Transverse colon (tissue), 4 donors: ENCODE measurements around the gene HOXB5.
A peak's percentile ranks its signal among the peaks of the same experiment; 100 is the strongest.

ENCODE experiments used
- EP300 ChIP-seq: sonication (generic); formaldehyde crosslinking; IDR thresholded peaks from one replicate; pipeline ENCODE4 v1.6.1; 2017; ENCODE audit warnings: antibody characterized with exemption, low read depth
- POLR2A ChIP-seq: fragments of 450-650 bp; IDR thresholded peaks from one replicate; pipeline ENCODE4 v1.6.1; 2016; ENCODE audit warnings: antibody characterized with exemption, mild to moderate bottlenecking, moderate library complexity
- POLR2AphosphoS5 ChIP-seq, 3 donors: sonication (generic); formaldehyde crosslinking; IDR thresholded peaks; one replicate each; pipeline ENCODE4 v1.6.1; 2016; ENCODE audit warnings: antibody characterized with exemption in 3 of 3
- TF ChIP-seq, protein P1 (sequence below), 5 experiments: fragments of 200-600 bp in 3 of 5; fragments of 450-650 bp in 2 of 5; sonication (generic) in 3 of 5; IDR thresholded peaks; 1 replicate in 2 of 5; 2 replicates in 3 of 5; pipeline ENCODE4 v1.5.1; 2016 to 2017; ENCODE audit warnings: antibody characterized with exemption in 5 of 5, inconsistent platforms in 3 of 5, mild to moderate bottlenecking in 2 of 5, moderate library complexity in 1 of 5

DNA sequence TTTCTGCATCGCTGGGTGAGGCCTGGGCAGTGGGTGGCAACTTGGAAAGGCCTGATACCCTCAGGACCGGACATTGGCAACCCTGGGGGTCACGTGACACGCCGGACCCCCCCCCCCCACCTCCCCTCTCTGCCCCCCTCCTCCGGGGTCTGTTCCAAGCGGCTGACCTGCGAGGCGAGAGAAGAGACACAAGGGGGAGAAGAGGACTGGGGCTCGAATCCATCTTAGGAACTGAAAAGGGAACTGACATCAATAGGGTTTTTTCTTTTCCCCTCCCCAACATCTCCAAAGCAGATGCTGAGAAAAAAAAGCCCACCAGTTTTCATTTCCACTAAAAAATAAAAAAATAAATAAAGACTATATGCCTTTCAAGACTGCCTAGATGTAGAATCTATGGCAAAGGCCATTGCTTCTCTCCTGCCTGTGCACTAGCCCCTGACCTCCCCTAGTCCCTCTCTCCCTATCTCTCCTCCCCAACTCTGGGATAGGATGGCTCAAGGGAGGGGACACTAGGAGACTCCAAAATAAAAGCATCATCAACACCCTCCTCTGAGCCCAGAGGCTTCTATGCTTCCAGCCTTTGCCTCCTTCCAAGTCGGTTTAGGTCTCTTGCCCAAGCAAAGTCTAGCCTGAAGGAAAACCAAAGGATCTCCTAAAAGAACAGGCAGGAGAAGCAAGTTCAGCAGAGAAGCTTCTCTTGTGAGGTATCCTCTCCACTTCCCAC lies 41.0 kb downstream of the HOXB5 start:
- TF ChIP-seq, protein P1, sequence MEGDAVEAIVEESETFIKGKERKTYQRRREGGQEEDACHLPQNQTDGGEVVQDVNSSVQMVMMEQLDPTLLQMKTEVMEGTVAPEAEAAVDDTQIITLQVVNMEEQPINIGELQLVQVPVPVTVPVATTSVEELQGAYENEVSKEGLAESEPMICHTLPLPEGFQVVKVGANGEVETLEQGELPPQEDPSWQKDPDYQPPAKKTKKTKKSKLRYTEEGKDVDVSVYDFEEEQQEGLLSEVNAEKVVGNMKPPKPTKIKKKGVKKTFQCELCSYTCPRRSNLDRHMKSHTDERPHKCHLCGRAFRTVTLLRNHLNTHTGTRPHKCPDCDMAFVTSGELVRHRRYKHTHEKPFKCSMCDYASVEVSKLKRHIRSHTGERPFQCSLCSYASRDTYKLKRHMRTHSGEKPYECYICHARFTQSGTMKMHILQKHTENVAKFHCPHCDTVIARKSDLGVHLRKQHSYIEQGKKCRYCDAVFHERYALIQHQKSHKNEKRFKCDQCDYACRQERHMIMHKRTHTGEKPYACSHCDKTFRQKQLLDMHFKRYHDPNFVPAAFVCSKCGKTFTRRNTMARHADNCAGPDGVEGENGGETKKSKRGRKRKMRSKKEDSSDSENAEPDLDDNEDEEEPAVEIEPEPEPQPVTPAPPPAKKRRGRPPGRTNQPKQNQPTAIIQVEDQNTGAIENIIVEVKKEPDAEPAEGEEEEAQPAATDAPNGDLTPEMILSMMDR (IDR thresholded peaks at IDR 0.05), result no peak
- TF ChIP-seq POLR2A, result peak; percentile 20
- TF ChIP-seq POLR2AphosphoS5 (IDR thresholded peaks at IDR 0.05), result peak; percentile 27 to 52 (median 29)
- TF ChIP-seq EP300, result no peak
